Neuron (in vitro differentiated cells): ENCODE results near the gene ANKS1A.

Source experiments
- H2AFZ ChIP-seq: one replicate; pipeline ENCODE4 v1.6.1; 2013; ENCODE audit warnings: low read depth, mild to moderate bottlenecking, inconsistent platforms, low read length, moderate library complexity
- H3K27me3 ChIP-seq: one replicate; pipeline ENCODE4 v1.6.1; 2013; ENCODE audit warnings: low read length; ENCODE audit not compliant: insufficient read depth
- H3K36me3 ChIP-seq: one replicate; pipeline ENCODE4 v1.6.1; 2013; ENCODE audit warnings: low read length; ENCODE audit not compliant: insufficient read depth
- H3K4me1 ChIP-seq: one replicate; pipeline ENCODE4 v1.6.1; 2013; ENCODE audit warnings: low read length; ENCODE audit not compliant: insufficient read depth
- H3K4me3 ChIP-seq: 2 replicates; pipeline ENCODE4 v1.5.1; 2013; ENCODE audit warnings: mild to moderate bottlenecking, low read length, moderate library complexity
- H3K9me3 ChIP-seq: one replicate; pipeline ENCODE4 v1.6.1; 2013; ENCODE audit warnings: low read length

The ANKS1A gene

DNA sequence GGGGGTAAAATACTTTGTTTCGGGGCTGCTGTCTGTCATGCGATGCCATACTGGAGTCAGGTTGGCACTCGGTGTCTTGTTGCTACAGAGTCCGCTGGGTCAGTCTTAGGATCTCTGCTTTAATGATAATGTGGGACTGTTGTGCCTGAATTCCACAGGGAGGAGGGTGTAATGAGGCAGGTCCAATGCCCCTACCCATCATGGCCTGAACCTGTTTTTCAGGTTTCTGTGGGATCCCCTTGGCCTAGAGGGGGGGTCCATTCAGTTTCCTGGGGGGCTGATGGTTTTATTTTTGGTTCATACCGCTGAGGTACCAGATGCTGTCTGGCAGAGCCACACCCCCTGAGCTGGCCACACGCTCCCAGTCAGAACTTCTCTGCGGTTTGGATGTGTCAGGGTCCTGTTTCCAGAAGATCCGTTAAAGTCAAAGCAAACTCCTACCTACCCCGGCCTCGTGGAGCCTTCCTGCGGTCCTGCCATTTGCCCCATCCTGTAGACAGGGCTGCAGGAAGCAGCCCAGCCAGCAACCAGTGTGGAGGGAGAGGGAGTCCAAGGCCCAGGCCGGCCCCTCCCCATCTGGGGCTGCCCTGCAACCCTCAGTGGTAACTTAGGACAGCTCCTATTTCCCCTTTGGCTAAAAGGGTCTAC lies 182.4 kb downstream of the ANKS1A start:
- Histone ChIP-seq H3K27me3 (no peaks in the 10 kb centered on the region), H3K4me3 (no peak overlapping the region), H3K9me3 (no peaks in the 10 kb centered on the region), H3K4me1 (peaks cover 3% of the 10 kb centered on the region), H2AFZ (no peak overlapping the region), H3K36me3 (no peaks in the 10 kb centered on the region)

DNA sequence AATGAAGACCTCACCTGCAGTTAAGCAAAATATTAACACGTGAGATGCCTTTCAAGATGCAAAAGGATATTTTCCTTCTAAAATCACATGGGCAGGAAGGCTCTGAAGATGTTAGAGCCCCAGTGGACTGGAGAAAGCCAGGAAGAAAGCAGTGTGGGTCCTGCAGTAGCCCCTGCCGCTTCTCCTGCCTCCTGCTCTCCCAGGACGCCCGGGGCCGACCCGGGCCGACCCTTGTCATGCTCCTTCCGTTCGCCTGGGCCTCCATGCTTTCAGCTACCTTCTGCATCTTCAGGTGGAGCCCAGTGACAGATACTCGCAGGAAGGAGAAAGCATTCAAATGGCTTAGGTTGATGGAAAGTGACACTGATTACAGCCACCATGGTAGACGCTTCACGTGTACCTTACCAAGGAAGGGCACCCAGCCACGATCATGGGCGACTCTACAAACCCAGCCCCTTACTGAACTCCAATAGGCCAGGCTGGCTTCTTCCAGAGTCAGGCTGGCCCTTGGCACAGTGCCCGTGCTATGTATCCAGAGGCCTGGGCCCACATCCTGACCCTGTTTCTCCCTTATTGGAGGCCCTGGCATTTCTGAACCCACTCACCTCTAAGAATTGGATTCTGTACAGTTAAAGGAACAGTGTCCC lies 183.1 kb downstream of the ANKS1A start:
- H3K36me3 ChIP-seq, result no peaks in the 10 kb centered on the region
- H3K27me3 ChIP-seq, result no peaks in the 10 kb centered on the region
- H3K4me3 ChIP-seq, result no peak overlapping the region
- H3K9me3 ChIP-seq, result no peaks in the 10 kb centered on the region
- no peak overlapping the region for H2AFZ ChIP-seq
- peaks cover 3% of the 10 kb centered on the region for H3K4me1 ChIP-seq

DNA sequence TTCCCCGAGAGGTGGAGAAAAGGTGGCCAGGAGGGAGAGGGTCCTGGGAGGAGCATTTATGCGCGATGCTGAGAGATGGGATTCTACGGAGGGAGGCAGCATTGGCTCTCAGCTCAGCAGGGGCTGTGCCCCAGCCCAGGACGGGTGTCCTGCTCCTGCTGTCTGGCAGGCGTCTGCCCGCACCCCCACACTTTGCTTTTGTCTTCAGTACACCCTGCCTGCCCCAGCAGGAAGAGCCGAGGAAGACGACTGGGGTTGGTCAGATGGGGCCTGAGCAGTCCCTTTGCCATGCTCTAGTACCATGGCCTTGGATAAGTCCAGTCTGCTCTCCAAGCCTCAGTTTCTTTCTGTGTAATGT lies 183.6 kb downstream of the ANKS1A start:
- Histone ChIP-seq H3K4me3 (no peak overlapping the region), H3K9me3 (no peaks in the 10 kb centered on the region), H3K27me3 (no peaks in the 10 kb centered on the region), H2AFZ (no peak overlapping the region), H3K36me3 (peaks cover under 1% of the 10 kb centered on the region), H3K4me1 (peaks cover 3% of the 10 kb centered on the region)

DNA sequence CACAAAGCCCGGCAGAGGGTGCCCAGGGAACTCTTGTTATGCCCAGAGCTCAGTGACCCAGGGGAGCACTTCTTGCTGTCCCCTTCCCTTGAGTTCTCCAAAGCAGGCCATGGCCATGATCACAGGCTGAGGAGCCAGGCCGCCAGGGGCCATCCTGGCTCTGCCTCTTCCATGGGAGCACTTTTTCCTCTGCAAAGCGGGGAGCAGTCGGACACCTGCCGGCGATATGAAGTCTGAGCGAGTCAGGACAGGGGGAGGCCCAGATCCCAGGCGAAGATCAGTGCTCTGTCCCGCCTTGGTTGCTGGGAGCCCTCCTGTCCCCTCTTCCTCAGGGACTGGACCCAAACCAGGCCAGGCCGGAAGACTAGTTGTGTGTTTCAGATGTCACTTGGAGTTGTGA lies 184.2 kb downstream of the ANKS1A start:
- Histone ChIP-seq H3K4me1 (peaks cover 3% of the 10 kb centered on the region), H3K4me3 (no peak overlapping the region), H3K27me3 (no peaks in the 10 kb centered on the region), H2AFZ (no peak overlapping the region), H3K9me3 (no peaks in the 10 kb centered on the region), H3K36me3 (peaks cover 3% of the 10 kb centered on the region)

DNA sequence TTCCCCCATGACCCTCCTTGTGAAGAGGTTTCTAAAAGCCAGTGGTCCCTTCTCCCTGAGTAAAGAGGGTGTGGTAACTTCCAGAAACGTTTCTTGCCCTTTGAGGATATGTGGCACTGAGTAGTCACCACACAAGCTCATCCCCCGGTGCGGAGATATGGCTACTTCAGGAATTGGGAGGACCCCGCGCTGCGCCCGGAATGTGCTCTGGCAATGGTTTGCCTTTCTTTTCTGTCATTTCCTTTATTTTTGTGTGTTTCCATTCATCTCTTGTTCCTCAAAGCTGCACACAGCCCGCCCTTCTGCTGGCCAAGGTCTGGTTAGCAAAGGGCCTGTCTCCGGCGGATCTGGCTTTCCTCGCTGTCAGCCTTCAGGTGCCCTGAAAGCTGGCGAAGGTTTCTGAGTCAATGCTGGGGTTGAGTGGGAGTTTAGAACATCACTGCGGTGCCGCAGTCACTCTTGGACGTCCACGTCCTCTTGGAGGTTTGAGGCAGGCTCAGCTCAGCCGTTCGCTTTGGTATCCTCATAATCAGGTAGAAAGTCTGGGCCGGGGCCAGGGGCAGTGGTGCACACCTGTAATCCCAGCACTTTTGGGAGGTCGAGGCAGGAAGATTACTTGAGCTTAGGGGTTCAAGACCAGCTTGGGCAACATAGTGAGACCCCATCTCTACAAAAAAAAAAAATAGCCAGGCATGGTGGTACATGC lies 184.9 kb downstream of the ANKS1A start:
- H3K4me3 ChIP-seq, result no peak overlapping the region
- no peaks in the 10 kb centered on the region for H3K27me3 ChIP-seq
- H3K9me3 ChIP-seq, result no peaks in the 10 kb centered on the region
- no peak overlapping the region for H2AFZ ChIP-seq
- peaks cover 8% of the 10 kb centered on the region for H3K36me3 ChIP-seq
- no peaks in the 10 kb centered on the region for H3K4me1 ChIP-seq

DNA sequence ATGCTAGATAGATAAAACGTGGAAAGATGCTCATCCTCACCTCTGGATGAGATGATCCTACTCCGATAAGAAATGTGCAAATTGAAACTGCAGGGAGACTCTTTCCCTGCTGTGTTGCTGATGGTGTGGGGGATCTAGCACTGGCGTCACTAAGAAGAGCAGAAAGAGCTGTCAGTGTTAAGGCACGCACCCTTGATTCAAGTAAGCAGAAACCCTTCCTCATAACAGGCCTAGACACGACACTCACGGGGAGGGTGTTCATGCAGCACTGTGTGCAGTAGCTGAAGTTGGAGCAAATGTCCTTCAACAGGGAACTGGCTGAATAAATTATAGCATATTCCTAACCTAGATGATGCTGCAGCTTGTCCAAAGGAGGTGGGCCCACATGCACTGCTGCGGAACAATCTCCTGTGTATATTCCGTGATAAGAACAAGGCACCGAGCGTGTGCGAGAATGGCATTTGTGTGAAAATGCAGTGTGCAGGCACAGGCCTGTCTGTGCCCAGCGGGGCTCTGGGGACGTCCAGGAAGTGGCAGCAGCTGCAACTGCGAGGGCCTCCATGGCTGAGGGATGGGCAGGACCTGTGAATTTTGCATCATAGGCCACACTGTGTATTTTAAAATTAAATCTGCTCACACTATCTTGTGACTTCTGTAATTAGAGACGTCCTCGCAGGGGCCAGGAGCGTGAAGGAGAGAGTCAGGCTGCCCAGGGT lies 188.1 kb downstream of the ANKS1A start:
- H3K4me3 ChIP-seq, result no peak overlapping the region
- peaks cover 4% of the 10 kb centered on the region for H3K4me1 ChIP-seq
- H2AFZ ChIP-seq, result no peak overlapping the region
- H3K27me3 ChIP-seq, result no peaks in the 10 kb centered on the region
- peaks cover 30% of the 10 kb centered on the region for H3K36me3 ChIP-seq
- H3K9me3 ChIP-seq, result no peaks in the 10 kb centered on the region

DNA sequence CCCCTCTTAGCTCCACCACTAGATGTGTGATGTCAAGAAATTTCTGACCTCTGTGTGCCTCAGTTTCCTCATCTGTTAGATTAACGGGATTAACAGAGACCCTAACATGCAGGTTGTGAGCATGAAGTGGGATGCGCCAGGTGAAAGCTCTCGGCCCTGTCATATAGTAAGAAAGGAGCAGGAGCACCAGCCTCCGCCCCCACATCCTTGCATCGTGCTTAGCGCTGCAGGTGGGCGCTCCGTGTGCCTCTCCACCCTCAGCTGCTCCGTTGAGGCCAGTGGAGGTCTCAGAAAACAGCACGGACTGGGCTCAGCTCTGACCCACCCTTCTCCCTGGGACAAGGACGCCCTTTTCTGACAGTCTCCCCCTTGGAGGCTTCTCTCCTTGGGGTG lies 188.7 kb downstream of the ANKS1A start:
- no peak overlapping the region for H3K4me3 ChIP-seq
- no peaks in the 10 kb centered on the region for H3K9me3 ChIP-seq
- no peak overlapping the region for H2AFZ ChIP-seq
- H3K27me3 ChIP-seq, result no peaks in the 10 kb centered on the region
- peaks cover 30% of the 10 kb centered on the region for H3K36me3 ChIP-seq
- H3K4me1 ChIP-seq, result peaks cover 8% of the 10 kb centered on the region

DNA sequence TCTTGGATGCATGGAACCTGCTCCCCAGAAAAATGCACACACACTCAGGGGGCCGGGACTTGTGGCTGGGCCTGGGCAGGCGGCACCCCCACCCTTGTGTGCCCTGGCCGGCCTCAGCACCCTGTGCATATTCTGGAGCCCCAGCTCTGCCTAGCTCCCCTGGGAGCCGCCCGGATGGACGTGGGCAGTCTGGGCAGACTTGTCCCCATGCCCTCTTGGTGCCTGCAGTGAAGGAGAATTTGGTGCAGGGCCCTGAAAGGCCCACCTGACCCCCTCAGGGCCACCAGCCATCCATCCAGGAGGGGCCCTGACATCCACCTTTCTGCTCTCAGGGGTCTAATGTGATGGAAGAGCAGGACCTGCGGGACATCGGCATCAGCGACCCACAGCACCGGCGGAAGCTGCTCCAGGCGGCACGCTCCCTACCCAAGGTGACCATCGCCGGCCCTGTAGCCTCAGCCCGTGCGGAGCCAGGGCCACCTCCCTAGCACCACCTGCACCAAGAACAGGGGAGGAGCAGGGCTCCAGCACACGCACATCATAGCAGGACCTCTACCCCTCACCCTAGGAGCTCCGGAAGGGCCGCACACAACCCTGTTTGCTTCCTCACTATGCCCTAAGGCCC lies 189.3 kb downstream of the ANKS1A start:
- Histone ChIP-seq H3K36me3 (peaks cover 35% of the 10 kb centered on the region), H2AFZ (no peak overlapping the region), H3K9me3 (no peaks in the 10 kb centered on the region), H3K4me1 (peaks cover 8% of the 10 kb centered on the region), H3K27me3 (no peaks in the 10 kb centered on the region), H3K4me3 (no peak overlapping the region)

DNA sequence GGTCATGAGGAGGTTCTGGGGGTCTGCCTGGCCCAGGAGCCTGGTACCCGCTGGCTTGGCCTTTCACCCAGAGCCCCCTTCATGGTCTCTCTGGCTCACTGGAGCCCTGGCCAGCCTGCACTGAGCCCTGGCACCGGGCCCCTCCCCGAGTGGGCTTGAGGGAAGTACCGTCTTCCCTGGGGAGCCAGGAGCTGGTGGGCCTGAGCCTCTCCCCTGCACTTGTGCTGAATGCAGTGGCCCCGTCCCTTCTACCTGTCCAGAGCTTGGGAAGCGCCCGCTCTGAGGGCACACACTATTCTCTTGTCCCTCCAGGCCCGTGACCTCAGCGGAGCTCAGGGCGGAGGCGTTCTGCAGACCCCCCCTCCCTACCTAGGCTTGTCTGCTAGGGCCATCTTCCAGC lies 189.8 kb downstream of the ANKS1A start:
- Histone ChIP-seq H3K9me3 (no peaks in the 10 kb centered on the region), H3K4me3 (no peak overlapping the region), H3K4me1 (peaks cover 8% of the 10 kb centered on the region), H2AFZ (no peak overlapping the region), H3K27me3 (no peaks in the 10 kb centered on the region), H3K36me3 (peaks cover 38% of the 10 kb centered on the region)

DNA sequence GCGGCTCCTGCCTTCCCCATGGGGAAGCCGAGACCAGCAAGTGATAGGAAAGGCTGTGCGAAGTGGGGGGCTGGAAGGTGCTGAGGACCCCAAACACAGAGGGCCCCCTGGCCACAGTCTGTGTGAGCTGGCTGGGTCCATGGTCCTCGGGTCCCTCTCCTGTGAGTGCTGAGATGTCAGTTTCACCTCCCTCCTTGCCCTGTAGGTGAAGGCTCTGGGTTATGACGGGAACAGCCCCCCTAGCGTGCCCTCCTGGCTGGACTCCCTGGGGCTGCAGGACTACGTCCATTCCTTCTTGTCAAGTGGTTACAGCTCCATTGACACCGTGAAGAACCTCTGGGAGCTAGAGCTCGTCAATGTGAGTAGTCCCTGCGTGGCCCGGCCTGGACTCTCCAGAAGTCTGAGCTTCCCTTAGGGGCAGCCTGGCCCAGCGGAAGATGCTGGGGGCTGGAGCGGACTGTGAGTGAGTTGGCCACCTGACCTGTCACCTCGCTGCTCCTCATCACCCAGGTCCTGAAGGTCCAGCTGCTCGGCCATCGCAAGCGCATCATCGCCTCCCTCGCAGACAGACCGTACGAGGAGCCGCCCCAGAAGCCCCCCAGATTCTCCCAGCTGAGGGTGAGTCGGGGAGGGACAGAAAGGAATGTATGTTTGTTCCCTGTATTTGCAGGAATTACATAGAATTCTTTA lies 190.4 kb downstream of the ANKS1A start:
- no peak overlapping the region for H3K4me3 ChIP-seq
- no peaks in the 10 kb centered on the region for H3K27me3 ChIP-seq
- no peak overlapping the region for H2AFZ ChIP-seq
- peaks cover 8% of the 10 kb centered on the region for H3K4me1 ChIP-seq
- peaks cover 41% of the 10 kb centered on the region for H3K36me3 ChIP-seq
- no peaks in the 10 kb centered on the region for H3K9me3 ChIP-seq

DNA sequence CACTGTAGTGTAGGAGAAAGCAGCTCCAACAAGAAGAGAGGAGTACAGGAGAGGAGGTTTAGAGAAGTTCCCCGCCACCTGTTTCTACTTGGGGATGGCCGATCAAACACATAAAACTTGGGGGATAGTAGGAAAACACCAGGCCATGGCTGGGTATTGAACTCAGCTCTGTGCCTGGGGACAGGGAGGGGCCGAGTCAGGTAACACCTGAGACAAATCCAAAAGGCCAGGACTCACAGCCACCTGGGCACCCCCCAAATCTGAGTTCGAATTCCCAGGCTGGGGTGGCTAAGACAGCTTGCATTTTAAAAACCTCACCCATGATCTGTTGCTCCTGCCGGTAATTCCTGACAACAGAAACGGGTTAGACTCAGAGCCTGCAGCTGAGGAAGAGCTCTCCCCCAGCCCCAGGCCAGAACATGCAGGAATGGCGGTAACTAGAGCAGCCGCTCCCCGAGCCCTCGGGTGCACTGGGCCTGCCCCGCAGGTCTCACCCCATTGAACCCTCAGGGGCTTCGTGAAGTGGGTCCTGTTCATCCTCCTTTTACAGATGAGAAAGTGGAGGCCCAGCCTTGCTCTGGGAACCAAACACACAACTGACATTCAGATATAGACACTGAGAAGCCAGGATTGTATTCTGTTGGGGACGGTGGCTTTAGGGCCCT lies 191.1 kb downstream of the ANKS1A start:
- peaks cover 46% of the 10 kb centered on the region for H3K36me3 ChIP-seq

DNA sequence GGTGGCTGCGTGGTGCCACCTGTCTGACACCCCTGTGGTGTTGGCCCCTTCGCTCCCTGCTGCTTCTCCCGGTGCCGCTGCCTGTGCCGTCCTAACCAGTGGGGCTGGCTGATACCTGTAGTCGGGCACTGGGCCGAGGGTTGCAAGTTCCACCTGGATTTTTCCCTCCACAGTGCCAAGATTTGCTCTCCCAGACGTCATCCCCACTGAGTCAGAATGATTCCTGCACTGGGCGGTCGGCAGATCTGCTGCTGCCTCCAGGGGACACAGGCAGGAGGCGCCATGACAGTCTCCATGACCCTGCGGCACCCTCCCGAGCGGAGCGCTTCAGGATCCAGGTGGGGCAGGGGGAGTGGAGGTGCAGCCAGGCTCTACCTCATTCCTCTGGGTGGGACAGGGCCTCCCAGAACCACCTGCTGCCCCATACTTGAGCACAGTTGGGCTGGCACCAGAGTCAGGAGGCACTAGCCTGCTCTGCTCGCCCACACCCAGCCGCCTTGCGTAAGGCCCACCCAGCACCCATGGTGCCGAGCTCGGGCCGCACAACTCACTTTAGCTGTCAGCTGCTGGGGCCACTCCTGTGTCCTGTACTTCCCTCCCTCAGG lies 191.9 kb downstream of the ANKS1A start:
- Histone ChIP-seq H3K9me3 (no peaks in the 10 kb centered on the region), H3K4me3 (no peak overlapping the region), H3K4me1 (peaks cover 8% of the 10 kb centered on the region), H3K27me3 (no peaks in the 10 kb centered on the region), H2AFZ (no peak overlapping the region), H3K36me3 (peaks cover 52% of the 10 kb centered on the region)

More for the DNA sequence above, 191.1 kb downstream of the ANKS1A start:
- no peaks in the 10 kb centered on the region for H3K9me3 ChIP-seq
- H3K4me1 ChIP-seq, result peaks cover 8% of the 10 kb centered on the region
- no peak overlapping the region for H3K4me3 ChIP-seq
- no peaks in the 10 kb centered on the region for H3K27me3 ChIP-seq
- H2AFZ ChIP-seq, result no peak overlapping the region
